NK-92 treated with Interleukin-12 subunit alpha and Interleukin-12 subunit beta, amount 100 ng/mL, for 24 hours (cell line): ENCODE measurements around the gene LYZL6.
"Not testable (repeated sequence)": the region's sequence is repeated elsewhere in the genome, so short reads cannot be mapped to it uniquely, and the experiment has no call there.

Experiments
- DNase-seq: peaks from one replicate; lab custom pipeline; 2025; lab: John Stamatoyannopoulos, UW

Gene LYZL6

DNA sequence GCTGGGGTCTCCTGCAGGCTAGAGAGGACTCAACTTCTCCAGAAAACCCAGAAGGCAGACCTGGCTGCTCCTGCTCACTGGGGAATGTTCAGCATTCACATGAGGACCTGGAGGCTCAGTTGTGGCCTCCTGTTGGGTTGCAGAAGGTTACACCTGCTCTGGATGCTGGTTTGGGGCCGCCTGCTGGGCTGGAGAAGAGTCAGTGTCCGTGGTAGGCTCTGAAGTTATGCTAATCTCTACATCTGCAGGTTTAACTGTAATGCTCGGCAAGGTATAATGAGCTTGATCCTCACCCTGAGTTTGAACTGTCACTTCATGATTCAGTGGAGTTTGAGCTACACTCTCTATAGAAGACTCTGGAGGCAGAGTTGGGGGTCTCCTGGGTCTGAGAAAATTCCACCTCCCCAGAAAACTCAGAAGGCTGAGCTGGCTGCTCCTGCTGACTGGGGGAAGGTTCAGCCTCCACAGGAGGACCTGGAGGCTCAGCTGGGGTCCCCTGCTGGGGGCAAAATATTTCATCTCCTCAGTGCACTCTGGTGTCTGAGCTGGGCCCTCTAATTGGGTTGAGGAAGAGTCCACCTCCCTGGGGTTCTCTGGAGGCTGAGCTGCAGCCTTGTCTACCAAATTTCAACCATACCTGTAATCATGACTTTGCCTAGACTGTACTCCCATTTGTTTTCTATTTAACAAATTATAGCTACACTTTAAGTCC is 36.4 kb downstream of the LYZL6 start:
- DNase-seq = no peak

DNA sequence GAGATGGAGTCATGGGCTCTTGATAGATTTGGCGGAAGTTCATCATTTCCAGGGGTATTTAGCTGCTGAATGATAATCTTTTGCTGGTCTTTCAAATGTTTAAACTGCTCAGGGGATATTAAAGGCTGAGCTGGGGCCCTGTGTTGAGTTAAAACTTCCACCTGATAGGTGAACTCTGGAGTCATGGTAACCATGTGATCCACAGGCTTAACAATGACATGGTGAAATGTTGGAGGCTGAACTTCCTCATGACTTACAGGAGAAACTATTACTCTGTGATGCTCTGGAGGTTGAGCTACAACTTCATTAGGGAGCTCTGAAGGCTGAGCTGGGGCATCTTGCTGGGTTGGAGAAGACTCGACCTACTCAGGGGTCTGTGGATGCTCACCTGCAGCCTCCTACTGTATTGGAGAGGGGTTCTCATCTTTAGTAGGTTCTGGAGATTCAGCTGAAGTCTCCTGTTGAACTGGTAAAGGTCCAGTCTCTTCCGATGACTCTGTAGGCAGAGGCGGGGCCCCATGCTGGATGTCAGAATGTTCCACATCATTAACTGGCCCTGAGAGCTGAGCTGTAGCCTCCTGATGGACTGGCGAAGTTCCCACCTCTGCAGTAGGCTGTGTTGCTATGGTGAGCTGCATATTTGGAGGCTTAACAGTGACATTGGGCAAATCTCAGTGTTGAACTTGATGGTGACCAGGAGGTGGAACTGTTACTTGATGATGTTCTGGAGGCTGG is 37.2 kb downstream of the LYZL6 start:
- no peak for DNase-seq

DNA sequence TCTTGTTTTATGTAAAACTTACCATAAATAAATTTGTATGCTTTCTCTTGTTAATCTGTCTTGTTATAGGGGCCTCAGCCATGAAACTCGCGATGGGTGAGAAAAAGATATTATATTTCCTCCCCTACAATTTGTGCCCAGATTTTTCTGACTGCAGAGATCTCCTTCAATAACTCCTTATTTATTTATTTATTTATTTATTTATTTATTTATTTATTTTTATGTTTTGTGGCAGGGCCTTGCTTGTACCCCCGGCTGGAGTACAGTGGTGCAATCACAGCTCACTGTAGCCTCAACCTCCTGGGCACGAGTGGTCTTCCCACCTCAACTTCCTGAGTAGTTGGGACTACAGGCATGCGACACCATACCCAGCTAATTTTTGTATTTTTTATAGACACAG is 40.1 kb downstream of the LYZL6 start:
- DNase-seq = no peak

DNA sequence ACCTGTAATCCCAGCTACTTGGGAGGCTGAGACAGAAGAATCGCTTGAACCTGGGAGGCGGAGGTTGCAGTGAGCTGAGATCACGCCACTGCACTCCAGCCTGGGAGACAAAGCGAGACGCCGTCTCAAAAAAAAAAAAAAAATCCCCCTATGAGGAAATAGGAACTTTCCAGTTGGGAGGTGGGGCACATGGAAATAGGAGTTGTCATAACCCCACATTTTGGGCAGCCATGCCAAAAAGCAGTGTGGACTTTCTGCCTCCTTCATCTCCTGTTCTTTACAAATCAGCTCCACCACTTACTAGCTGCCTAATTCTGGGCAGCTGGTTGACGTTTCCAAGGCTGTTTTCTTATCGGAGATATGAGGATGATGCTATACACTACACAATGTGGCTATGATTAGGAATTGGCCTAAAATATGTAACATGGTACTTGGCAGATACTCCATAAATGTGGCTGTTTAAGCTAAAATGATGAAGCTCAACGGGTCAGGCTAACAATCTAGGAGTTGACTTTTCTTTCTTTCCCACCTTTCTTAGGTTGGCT is 41.8 kb downstream of the LYZL6 start:
- no peak for DNase-seq

DNA sequence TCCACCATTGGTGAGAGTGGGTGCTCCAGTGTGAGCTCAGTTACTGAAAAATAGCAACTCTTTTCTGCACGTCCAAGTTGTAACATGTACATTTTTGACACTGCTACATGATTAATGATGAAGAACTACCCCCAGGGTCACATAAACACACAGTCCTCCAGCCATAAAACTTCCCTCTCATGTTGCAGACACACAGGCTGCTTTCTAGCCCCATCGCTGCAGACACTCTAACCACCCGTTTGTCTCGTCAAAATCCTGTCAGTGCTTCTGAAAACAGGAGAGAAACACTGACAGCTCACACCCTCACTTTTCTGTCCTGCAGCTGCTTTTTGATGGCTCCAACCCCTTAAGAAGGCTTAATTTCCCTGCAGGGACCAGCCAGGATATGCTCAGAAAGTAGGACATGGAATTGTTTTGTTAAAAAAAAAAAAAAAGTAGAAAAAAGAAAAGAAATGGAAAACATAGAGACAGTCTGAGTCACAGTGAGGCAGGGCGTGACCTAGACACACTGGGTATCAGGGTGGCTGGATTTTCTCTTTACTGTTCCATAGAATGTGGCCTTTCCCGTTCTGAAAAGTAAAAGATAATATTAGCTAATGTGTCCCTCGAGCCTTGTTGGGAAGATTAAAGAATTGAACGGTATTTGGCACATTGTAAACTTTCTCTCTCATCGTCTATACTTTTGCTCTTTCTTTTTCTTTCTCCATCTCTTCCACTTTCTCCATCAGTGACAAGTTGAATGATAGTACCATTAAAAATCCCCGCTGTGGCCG is 42.6 kb downstream of the LYZL6 start:
- no peak for DNase-seq

DNA sequence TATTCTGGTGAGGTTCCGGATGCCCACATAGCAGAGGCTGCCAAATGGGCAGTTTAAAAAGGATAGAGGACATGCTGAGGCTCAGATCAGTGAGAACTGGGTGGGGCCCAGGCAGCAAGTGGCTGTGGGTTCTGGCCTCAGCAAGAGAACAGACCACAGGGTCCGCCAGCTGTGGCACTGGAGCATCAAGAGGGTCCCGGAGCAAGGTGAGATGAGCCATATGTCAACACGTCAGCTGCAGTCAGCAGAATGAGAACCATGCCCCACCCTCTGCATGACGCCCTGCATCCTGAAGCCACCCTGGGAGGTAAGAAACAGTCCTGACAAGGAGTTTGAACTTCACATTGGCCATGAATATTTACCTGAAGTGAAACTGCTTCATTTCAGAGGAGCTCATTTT is 43.2 kb downstream of the LYZL6 start:
- DNase-seq = no peak

DNA sequence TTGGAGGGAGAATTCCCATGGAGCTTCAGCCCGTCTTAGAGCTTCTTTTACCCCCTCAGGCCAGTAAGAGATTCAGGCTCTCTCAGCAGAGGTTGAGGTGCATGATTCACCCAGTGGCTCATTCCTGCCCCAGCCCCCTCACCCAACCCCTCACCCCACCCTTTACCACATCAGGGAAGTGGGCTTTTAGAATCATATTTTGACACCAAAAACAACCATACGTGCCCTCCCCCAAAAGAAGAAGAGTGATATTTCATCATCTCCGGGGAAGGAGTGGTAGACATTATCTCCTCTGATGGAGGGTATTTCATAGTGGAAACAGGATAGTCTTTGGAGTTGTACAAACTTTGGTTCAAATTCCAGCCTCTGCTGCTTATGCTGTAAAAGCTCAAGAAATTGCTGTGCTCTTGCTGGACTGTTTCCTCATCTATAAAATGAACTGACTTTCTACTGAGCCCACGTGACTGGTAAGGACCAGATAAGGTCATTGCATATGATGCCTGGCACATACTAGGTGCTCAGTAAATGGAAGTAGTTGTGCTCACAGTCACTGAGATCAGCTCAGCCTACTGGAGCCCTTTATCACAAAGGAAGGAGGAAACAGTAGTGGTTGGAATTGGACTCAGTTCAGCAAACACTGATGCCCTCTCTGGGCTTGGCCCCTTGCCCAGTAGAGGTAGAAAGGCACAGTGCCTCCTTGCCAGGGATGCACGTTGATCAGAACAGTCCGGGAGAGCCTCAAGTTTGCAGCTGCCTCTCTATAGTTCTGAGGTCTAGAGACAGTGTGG is 45.0 kb downstream of the LYZL6 start:
- peak; percentile 71 for DNase-seq

DNA sequence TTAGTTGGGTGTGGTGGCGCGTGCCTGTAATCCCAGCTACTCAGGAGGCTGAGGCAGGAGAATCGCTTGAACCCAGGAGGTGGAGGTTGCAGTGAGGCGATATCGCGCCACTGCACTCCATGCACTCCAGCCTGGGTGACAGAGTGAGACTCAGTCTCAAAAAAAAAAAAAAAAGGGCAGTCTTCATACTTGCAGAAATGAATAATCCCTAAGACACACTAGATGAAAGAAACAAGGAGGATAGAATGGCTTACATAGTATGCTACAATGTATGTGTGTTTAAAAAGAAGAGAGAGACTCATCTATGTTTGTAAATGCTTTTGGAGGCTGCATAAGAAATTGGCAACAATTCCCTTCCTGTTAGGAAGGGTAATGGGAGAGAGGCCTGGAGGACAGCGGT is 45.7 kb downstream of the LYZL6 start:
- DNase-seq = not testable (repeated sequence)

DNA sequence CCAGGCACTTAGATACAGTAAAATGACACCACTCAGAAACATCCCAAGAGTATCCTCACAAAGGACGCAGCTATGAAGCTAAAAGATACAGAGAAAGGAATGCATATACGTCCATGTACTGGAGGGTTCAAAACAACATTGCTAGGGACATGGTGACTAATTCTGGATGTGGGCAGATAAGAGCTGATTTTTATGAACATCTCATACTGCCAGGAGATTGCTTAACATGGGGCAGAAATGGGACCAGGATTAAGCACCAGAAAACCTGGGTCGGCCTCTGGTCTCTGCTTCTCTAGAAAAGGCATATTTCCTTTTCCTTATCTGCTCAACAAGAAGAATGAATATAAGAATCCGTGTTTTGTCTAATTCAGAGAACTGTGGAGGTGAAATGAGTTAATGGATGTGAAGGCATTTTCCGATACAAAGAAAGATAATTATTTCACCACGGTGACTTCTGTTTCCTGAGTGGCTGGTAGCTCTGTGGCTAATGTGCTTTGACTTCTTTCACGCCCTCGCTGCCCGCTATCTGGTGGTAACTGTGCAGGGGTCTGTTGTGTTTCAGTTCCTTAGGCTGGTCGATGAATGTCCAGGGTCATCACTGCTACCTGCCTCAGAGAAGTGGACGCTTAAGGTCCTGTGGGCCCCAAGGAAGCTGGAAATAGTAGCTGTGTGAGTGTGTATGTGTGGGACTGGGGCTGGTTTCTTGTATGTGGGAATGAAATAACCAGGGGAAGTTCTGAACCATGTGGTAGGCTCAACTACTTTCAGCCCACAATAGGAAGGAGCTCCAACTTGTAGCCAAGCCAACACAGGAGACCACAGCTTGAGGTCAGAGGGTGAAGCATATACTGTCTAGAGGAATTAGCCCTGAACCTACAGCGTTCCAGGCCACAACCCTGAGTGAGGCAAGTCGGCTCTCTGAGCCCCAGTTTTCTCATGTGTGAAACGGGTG is 47.6 kb downstream of the LYZL6 start:
- peak; percentile 82 for DNase-seq

DNA sequence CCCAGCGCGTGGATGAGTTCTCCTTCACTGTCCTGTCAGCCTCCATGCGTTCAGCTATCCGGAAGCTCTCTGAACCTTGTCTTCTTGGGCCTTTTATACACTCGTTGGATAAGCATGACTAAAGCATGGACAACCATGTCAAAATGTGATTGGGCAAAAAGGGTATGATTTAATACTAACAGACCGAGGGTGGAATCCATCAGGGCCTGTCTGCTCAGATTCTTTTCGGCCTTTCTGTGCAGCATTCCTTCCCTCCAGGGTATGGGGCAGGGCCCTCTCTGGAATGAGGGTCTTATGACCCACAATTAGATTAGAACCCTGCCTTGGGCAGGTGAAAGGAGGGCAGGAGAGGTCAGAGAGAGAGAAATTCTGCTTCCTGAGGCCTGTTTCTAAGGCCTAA is 49.3 kb downstream of the LYZL6 start:
- DNase-seq = no peak

DNA sequence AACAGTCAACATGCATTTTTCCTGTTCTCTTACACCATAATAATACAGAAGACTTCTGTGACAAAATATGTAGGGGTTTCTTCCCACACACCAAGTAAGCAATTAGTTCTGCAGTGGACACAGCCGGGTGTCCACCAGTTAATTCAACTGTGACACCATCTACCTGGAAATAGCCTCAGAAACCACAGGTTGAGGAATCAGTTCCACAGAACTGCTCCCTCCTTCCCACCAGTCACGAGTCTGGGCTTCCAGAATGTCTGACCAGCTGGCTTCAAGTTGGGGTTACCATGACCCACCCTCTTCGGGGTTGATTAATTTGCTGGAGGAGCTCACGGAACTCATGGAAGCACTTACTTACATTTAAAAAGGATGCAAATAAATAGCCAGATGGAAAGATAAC is 49.8 kb downstream of the LYZL6 start:
- DNase-seq = no peak

DNA sequence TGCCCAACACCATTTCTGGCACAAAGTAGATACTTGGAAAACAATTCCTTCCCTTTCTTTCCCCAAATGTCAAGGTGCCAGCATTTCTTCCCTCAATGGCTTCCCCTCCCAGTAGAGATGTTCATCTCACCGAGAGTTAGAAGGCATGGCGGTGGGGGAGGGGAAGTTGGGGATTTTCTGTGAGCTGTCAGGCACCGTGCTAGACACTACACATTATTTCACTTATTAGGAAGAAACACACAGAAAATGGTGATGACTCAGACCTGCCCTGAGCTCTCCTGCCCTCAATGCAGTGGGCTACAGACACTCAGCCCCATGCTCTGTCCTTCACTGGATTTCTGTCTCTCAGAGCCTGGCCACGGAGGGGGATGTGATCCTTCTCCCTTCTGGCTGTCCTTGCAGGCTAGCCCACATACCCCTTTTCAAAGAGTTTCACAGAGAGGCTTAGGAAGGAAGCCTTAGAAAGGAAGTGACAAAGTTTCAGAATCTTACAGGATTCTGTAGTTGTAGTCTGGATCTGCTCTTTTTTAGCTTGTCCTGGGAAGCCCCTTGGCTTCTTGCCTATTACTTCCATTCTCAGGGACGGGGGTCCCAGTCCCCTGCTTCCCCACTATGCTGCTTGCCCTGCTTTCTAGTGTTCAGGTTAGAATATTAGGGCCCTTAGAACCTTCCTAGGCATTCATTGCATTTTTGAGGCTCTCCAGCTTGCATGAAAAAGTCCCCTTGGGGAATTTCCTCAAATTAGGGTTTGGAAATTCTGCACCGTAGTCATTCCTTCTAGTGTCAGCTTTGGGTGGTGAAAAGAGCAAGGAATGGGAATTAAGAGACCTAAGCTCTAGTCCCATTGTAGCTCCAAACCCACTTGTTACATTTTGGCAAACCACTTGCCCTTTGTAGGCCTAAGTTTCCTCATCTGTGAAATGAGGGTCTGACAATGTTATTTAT is 51.1 kb downstream of the LYZL6 start:
- DNase-seq = peak; percentile 71

DNA sequence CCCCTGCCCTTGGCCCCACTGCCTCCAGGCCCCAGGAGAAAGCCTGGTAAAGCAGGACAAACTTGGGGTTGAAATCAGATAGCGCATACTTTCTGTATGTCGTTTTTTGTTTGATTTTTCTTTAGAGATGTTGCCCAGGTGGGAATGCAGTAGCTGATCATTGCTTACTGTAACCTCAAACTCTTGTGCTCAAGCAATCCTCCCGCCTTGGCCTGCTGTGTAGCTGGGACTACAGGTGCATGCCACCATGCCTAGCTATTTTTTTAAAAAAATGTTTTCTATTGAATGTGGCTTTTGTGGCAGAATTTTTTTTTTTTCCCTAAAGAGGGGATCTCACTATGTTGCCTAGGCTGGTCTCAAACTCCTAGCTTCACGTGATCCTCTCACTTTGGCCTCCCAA is 52.2 kb downstream of the LYZL6 start:
- peak; percentile 50 for DNase-seq

DNA sequence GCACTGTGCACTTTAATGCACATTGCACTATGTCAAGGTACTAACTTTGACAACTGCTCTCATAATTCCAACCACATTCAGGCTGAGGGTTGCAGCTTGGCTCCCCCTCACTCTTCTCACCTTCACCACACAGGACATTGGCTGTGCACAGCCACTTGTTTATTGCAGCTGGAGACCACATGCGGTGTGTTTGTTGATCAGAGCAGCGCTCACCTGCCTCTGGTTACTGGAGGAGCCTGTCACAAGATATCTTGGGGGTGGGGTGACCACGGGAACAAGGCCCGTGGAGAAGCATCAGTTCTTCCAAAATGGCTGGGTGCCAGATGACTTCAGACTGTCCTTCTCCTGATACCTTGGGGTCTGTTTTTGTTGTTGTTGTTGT is 52.7 kb downstream of the LYZL6 start:
- DNase-seq = peak; percentile 94

DNA sequence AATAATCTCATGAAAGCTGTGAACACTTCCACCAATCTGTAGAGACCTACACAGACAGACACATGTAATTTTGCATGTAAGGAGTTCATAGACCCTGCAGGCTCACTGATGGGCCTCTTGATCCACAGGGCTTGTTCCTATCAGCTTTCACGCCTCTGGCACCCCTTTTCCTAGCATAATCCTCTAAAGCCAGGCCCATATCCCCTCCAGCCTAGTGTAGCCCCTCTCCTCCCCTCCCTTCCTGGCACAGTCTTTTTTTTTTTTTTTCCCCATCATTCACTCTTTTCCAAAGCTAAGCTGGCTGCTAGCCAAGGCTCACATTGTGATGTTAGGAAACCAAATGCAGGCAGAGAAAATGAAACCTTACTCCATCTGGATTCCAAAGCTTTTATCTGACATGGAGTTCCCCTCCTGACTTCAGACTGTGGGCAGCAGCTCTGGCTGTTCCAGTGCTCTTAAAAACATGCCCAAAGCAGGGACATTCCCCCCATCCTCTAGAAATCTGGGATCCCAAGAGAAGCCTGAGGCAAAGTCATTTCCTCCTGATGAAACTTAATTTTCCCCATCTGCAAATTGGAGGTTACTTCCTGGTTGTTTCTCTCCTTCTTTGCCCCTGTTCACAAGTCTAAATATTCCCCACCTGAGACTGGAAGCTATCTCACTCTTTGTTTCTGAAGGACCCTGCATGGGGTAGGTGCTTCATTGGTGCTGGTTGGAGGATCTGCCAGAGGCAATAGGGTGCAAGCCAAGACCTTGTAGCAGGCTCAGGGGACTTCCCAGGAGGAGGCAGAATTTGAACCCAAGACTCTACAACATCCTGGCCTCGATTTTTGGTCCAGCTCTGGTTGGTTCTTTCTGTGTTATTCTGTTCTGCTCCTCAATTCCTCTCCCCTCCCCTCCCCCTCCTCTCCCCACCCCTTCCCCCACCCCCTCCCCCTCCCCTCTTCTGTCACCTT is 53.4 kb downstream of the LYZL6 start:
- DNase-seq = no peak

DNA sequence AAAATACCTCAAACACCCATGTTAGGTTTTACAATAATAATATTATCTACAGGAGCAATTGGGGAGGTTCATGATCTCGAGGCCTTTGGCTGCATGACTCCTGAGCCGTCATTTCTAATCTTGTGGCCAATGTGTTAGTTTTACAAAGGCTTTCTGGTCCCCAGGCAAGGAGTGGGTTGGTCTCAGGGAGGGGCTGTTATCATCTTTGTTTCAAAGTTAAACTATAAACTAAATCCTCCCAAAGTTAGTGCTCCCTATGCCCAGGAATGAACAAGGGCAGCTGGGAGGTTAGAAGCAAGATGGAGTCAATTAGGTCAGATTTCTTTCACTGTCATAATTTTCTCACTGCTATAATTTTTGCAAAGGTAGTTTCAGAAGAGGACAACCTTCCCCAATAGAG is 54.3 kb downstream of the LYZL6 start:
- DNase-seq = peak; percentile 31
